ENCODE measurements around the gene RFX8. TPM values are rescaled to one million over a fixed set of nuclear protein-coding genes. Genes with fewer than 3 reads are reported as not detected.

RFX8 gene
- total RNA-seq, 1 experiment from 2014 or later: 0.69 TPM

DNA sequence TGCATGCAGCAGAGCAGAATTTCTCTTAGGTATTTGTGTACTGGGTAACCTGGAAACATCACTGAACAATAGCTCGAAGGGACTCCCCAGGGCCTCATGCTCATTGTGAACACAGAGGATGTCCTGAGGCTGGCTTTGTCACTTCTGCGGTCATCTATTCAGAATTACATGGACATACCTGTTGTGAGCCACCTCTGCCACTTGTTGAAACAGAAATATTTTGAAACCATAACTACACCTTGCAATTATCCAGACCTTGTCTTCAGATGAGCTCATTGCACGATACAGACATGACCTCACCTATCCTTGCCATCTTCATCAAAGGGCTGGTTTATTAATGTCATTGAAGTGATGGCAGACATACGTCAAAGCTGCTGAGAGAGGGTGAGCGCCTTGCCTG, 64.2 kb downstream of the RFX8 start:
- DNase-seq (ENCODE audit: low read depth): no peak

DNA sequence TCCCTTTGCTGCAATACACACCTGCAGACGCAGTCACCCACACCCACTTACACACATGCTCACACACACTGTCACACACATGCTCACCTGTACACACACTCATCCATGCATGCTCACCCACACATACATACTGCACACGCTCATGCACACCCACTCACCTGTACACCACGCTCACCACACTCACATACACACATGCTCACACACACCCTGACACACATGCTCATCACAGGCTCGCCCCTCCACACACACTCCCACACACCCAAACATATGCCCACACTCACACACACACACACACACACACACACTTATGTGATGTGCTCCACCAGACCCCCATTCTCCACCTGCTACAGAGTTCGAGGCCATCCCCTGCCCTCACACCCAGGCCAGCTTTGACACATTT, 64.8 kb downstream of the RFX8 start:
- no peak for DNase-seq (ENCODE audit: low read depth)

GRCh38 chr2:101409699-101410098, 65.2 kb downstream of the RFX8 start:
- no peak for DNase-seq (ENCODE audit: low read depth)

DNA sequence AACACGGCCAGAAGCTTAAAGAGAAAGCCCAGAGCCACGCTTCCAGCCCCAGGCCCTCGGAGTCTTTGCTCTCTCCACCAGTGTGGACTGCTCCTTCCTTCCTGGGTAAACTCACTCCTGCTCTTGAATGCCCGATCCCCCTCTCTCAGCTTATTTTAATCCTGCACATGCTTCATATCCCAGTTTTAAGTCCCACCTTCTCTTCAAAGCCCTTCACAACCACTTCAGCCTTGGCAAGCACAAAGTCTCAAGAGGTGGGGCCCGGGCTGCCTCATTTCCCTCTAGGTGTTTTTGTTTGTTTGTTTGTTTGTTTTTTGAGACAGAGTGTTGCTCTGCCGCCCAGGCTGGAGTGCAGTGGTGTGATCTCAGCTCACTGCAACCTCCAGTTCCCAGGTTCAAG, 66.0 kb downstream of the RFX8 start:
- no peak for DNase-seq (ENCODE audit: low read depth)

DNA sequence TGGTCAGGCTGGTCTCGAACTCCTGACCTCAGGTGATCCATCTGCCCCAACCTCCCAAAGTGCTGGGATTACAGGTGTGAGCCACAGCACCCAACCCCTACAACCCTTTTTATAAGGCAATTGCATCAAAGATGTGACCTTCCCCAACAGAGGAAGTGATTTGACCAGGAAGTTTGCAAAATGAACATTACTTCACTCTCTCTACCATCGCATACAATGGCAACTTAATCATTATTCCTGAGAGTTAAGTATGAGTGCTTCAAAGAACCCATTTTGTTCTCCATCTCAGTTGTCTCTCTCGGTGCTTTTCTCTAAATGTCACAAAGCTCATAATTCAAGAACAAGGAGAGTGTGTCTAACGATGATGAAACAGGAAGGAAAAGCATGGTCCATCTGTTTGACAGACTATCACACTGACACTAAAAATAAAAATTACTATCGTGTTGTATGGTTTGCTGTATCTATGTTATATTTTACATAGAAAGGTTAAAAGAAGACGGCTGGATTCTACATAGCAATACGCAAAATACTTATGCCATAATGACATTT, 69.5 kb downstream of the RFX8 start:
- no peak for DNase-seq (ENCODE audit: low read depth)

DNA sequence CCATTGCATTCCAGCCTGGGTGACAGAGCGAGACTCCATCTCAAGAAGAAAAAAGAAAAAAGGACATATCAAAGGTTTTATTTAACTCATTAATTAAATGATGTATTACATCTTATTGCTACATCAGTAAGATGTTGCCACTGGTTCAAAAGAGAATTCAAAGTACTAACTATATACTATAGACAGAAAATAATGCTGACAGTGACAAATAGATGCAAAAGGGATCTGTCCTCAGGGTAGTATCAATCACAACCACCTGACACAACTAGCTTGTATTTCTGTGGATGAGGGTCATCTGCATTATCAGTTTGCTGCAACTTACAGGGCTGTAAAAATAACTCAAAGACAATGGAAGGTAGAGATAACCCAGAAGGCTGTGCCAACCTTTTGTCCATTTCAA, 71.2 kb downstream of the RFX8 start:
- no peak for DNase-seq (ENCODE audit: low read depth)

- DNase-seq (ENCODE audit: low read depth): no peak
These were observed 72.3 kb downstream of the RFX8 start for GRCh38 chr2:101402630-101403029.

- DNase-seq (ENCODE audit: low read depth): no peak
These were observed 73.0 kb downstream of the RFX8 start for GRCh38 chr2:101401906-101402305.

DNA sequence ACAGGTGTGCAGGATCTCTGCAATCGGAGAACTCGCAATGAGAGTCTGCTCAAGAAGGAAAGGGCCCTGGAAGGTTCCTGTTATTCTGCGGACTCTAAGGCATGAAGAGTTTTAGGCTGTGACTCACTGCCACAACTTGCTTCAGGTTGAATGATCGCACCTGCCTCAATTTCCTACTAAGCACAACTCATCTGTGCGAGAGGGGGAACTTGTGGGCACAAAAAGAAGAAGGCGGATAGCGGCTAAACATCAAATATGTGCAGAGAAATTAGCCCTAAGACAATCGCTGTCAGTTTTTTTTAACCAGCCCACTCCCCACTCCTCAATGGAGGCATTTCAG, 73.6 kb downstream of the RFX8 start:
- no peak for DNase-seq (ENCODE audit: low read depth)

GRCh38 chr2:101400506-101401325, 74.2 kb downstream of the RFX8 start:
- no peak for DNase-seq (ENCODE audit: low read depth)

- DNase-seq (ENCODE audit: low read depth): peak; percentile 54
These were observed 74.9 kb downstream of the RFX8 start for GRCh38 chr2:101400048-101400447.

- DNase-seq (ENCODE audit: low read depth): no peak
These were observed 75.7 kb downstream of the RFX8 start for GRCh38 chr2:101399021-101399799.

- DNase-seq (ENCODE audit: low read depth): no peak
These were observed 76.6 kb downstream of the RFX8 start for GRCh38 chr2:101398116-101398821.

GRCh38 chr2:101396316-101396717, 78.6 kb downstream of the RFX8 start:
- DNase-seq (ENCODE audit: low read depth): peak; percentile 83

GRCh38 chr2:101395545-101396315, 79.2 kb downstream of the RFX8 start:
- DNase-seq (ENCODE audit: low read depth): no peak

DNA sequence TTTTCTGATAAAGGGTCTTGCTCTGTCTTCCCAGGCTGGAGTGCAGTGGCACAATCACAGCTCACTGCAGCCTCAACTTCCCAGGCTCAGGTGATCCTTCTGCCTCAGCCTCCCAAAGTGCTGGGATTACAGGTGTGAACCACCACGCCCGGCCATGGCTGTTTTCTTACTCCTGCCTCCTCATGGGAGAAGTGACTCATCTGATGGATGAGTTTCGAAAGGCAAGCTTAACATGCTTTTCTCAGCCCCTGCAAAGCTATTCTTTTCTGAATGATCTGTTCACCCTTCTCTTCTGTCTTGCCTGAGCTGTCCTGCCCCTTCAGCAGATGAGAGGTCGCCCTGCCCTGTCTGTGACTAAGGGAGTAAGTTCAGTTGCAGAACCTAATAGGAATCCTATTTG, 86.7 kb downstream of the RFX8 start:
- DNase-seq (ENCODE audit: low read depth): peak; percentile 62

DNA sequence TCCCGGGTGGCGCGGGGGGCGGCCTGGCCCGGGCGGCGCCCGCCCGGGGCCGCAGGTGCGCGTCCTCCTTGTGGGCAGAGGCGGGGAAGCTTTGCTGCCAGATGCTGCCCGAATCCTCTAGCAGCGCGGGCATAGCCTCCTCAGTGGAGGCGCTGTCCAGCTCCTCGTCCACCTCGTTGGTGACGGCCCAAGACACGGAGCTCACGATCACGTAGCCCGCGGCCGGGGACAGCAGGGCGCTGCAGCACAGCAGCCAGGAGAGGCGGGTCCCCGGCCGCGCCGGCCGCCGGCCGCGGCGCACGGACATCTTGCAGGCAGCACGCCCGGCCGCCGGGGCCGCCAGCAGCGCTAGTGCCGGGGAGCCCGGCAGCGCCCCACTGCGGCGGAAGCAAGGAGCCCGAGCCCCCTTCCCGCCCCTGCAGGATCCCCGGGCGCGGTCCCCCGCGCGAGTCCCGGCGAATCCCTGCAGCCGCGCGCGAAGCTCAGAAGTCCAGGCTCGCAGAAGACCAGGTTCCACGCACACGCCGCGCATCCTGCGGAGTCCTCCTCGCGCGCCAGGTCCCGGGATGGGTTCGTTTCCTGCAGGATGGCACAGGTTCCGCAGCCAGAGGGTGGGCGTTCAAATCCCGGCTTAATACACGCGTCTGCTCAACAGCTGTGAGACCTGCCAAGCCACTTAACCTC, 87.6 kb downstream of the RFX8 start, which contains the start of gene CREG2:
Gene CREG2, minus strand, starts transcription at position 353 of the 684 bp plus-strand sequence. Its CDS starts 46 bp downstream, at position 307.
- peak; percentile 67 for DNase-seq (ENCODE audit: low read depth)

- peak; percentile 11 for DNase-seq (ENCODE audit: low read depth)
These were observed 88.2 kb downstream of the RFX8 start for GRCh38 chr2:101386599-101387150.

DNA sequence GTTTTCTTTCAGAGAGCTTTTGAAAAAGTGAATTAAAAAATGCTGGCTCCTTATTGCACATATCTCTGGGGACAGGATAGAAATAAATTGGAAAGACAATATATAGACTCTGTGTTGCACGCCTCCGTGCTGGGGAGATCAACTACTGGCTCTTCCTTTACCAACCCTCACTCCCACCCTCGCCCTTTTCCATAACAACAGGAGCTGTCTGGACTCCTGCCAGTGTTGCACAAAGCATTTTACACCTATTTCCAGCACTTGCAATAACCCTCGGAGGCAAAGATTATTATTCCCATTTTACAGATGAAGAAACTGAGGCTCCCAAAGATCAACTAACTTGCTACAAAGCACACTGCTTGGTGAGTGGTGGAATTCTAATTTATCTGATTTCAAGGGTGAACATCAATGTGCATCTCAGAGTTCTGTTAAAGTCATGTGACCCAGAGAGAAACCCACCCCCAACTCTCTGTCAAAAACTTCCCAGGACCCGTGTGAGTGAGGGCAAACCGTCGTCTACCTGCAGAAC, 91.8 kb downstream of the RFX8 start:
- no peak for DNase-seq (ENCODE audit: low read depth)

- DNase-seq (ENCODE audit: low read depth): no peak
These were observed 92.5 kb downstream of the RFX8 start for GRCh38 chr2:101382442-101382841.

Measured in Daoy (cell line).